Lower leg skin (tissue), 3 donors: ENCODE measurements around the gene LEF1.

Experiments used
- CTCF ChIP-seq, 3 donors: fragments of 450-650 bp; IDR thresholded peaks; one replicate each; pipeline ENCODE4 v1.5.1; 2016; ENCODE audit warnings: antibody characterized with exemption in 3 of 3, mild to moderate bottlenecking in 3 of 3, moderate library complexity in 2 of 3
- POLR2A ChIP-seq, 2 donors: fragments of 450-650 bp; IDR thresholded peaks; one replicate each; pipeline ENCODE4 v1.6.1; 2016 to 2017; ENCODE audit warnings: antibody characterized with exemption in 2 of 2, mild to moderate bottlenecking in 1 of 2, moderate library complexity in 1 of 2

GRCh38 chr4:108054025-108054638, 114.6 kb downstream of the LEF1 start:
- TF ChIP-seq CTCF (IDR thresholded peaks at IDR 0.05) (no peak), POLR2A (IDR thresholded peaks at IDR 0.05) (no peak)
